HepG2 (cell line): ENCODE results near the gene IFIT1. TPM values are rescaled to one million over a fixed set of nuclear protein-coding genes. Genes with fewer than 3 reads are reported as not detected.

ENCODE experiments used
- ARNTL ChIP-seq: sonication (generic); formaldehyde crosslinking; IDR thresholded peaks from 2 replicates; pipeline ENCODE4 v1.4.0; 2020; ENCODE audit warnings: mild to moderate bottlenecking, missing genetic modification reagents
- FOXA3 ChIP-seq: IDR thresholded peaks from 2 replicates; pipeline ENCODE4 v1.6.1; 2016; ENCODE audit warnings: missing genetic modification reagents, missing compliant biosample characterization
- HNF4A ChIP-seq: sonication (generic); formaldehyde crosslinking; IDR thresholded peaks from 2 replicates; pipeline ENCODE4 v1.4.0; 2020; ENCODE audit warnings: missing genetic modification reagents
- KDM6A ChIP-seq: IDR thresholded peaks from 2 replicates; pipeline ENCODE4 v1.6.1; 2016; ENCODE audit warnings: low read depth
- MED1 ChIP-seq: sonication (generic); formaldehyde crosslinking; IDR thresholded peaks from 2 replicates; pipeline ENCODE4 v1.4.0; 2020; ENCODE audit warnings: missing genetic modification reagents
- MED13 ChIP-seq: sonication (generic); formaldehyde crosslinking; IDR thresholded peaks from 2 replicates; pipeline ENCODE4 v1.5.0; 2020; ENCODE audit warnings: missing genetic modification reagents
- MZF1 ChIP-seq: sonication (generic); formaldehyde crosslinking; IDR thresholded peaks from 2 replicates; pipeline ENCODE4 v1.8.1; 2023; ENCODE audit warnings: mild to moderate bottlenecking, missing genetic modification reagents, borderline replicate concordance
- NR1H2 ChIP-seq: sonication (generic); formaldehyde crosslinking; IDR thresholded peaks from 2 replicates; pipeline ENCODE4 v1.8.1; 2022; ENCODE audit warnings: low read depth, missing genetic modification reagents, borderline replicate concordance
- POGZ ChIP-seq: sonication (generic); formaldehyde crosslinking; IDR thresholded peaks from 2 replicates; pipeline ENCODE4 v1.4.0; 2020; ENCODE audit warnings: mild to moderate bottlenecking, missing genetic modification reagents
- PRPF4 ChIP-seq: fragments of 200-400 bp; formaldehyde crosslinking; IDR thresholded peaks from 2 replicates; pipeline ENCODE4 v1.6.1; 2016; ENCODE audit warnings: low read length, low read depth; ENCODE audit not compliant: poor library complexity, severe bottlenecking
- SNAPC2 ChIP-seq: sonication (generic); formaldehyde crosslinking; IDR thresholded peaks from 2 replicates; pipeline ENCODE4 v1.8.1; 2022; ENCODE audit warnings: mild to moderate bottlenecking, missing genetic modification reagents
- TBP ChIP-seq: sonication (generic); formaldehyde crosslinking; IDR thresholded peaks from 2 replicates; pipeline ENCODE4 v1.5.0; 2020; ENCODE audit warnings: missing genetic modification reagents
- U2AF1 ChIP-seq: fragments of 200-400 bp; formaldehyde crosslinking; optimal IDR thresholded peaks from 2 replicates; pipeline ENCODE3; 2017; ENCODE audit warnings: mild to moderate bottlenecking, low read depth, low read length
- ZFP1 ChIP-seq: IDR thresholded peaks from 2 replicates; pipeline ENCODE4 v1.6.1; 2016
- ZKSCAN1 ChIP-seq: fragments of 150-350 bp; IDR thresholded peaks from 2 replicates; pipeline ENCODE4 v1.6.1; 2014; ENCODE audit warnings: low read length
- ZMYM2 ChIP-seq: sonication (generic); formaldehyde crosslinking; IDR thresholded peaks from 2 replicates; pipeline ENCODE4 v1.8.0; 2022; ENCODE audit warnings: mild to moderate bottlenecking, missing genetic modification reagents
- ZNF367 ChIP-seq: sonication (generic); formaldehyde crosslinking; IDR thresholded peaks from 2 replicates; pipeline ENCODE4 v1.4.0; 2020; ENCODE audit warnings: missing genetic modification reagents, borderline replicate concordance
- ZNF382 ChIP-seq: sonication (generic); formaldehyde crosslinking; IDR thresholded peaks from 2 replicates; pipeline ENCODE4 v1.5.0; 2020; ENCODE audit warnings: missing genetic modification reagents, mild to moderate bottlenecking, borderline replicate concordance
- ZNF557 ChIP-seq: sonication (generic); formaldehyde crosslinking; IDR thresholded peaks from 2 replicates; pipeline ENCODE4 v1.4.0; 2020; ENCODE audit warnings: missing genetic modification reagents
- ZNF589 ChIP-seq: sonication (generic); formaldehyde crosslinking; conservative IDR thresholded peaks from 2 replicates; pipeline ENCODE4 v1.8.0; 2022; ENCODE audit warnings: mild to moderate bottlenecking, moderate library complexity, missing genetic modification reagents
- ZNF607 ChIP-seq: sonication (generic); formaldehyde crosslinking; IDR thresholded peaks from 2 replicates; pipeline ENCODE4 v1.5.1; 2020; ENCODE audit warnings: missing genetic modification reagents, mild to moderate bottlenecking, borderline replicate concordance
- ZNF761 ChIP-seq: sonication (generic); formaldehyde crosslinking; conservative IDR thresholded peaks from 2 replicates; pipeline ENCODE4 v1.4.0; 2020; ENCODE audit warnings: mild to moderate bottlenecking, missing genetic modification reagents
- ZNF780A ChIP-seq: sonication (generic); formaldehyde crosslinking; IDR thresholded peaks from 2 replicates; pipeline ENCODE4 v1.8.0; 2022; ENCODE audit warnings: mild to moderate bottlenecking, missing genetic modification reagents, moderate library complexity
- polyA plus RNA-seq, 8 experiments: library from polyadenylated mRNA; depleted of rRNA in 3 of 8; stranded (reverse) in 7 of 8; unstranded in 1 of 8; fragments of >200 nt; fragmentation: Illumina TruSeq in 4 of 8; extraction: Trizol in 4 of 8; gene quantifications; 2 replicates each; pipeline versions ENCODE4 v1.2.1 to v1.2.3, GENCODE V29; 2011 to 2016; ENCODE audit warnings: low read depth in 4 of 8, missing spikeins in 1 of 8, mixed read lengths in 1 of 8; ENCODE audit not compliant: insufficient read depth in 1 of 8
- total RNA-seq, 5 experiments: library from RNA; depleted of rRNA; stranded (reverse); fragments of >200 nt; fragmentation: Illumina TruSeq; extraction: Trizol; gene quantifications; 2 replicates each; pipeline ENCODE4 v1.2.3, GENCODE V29; 2016; ENCODE audit warnings: low read depth in 1 of 5
- TF ChIP-seq, protein P1 (sequence below): sonication (generic); formaldehyde crosslinking; IDR thresholded peaks from 2 replicates; pipeline ENCODE4 v1.5.0; 2020; ENCODE audit warnings: missing genetic modification reagents
- TF ChIP-seq, protein P2 (sequence below): IDR thresholded peaks from 2 replicates; pipeline ENCODE4 v1.6.1; 2012; ENCODE audit warnings: low read depth, low read length, improper control_type of control experiment
- TF ChIP-seq, protein P3 (sequence below): sonication (generic); formaldehyde crosslinking; IDR thresholded peaks from 2 replicates; pipeline ENCODE4 v1.4.0; 2020; ENCODE audit warnings: missing genetic modification reagents

The IFIT1 gene
- total and polyA plus RNA-seq, 2 of the 13 experiments (the other 11 are each of a cell fraction or from before 2014, with no cell fraction given), result 1.5 to 5.5 TPM

DNA sequence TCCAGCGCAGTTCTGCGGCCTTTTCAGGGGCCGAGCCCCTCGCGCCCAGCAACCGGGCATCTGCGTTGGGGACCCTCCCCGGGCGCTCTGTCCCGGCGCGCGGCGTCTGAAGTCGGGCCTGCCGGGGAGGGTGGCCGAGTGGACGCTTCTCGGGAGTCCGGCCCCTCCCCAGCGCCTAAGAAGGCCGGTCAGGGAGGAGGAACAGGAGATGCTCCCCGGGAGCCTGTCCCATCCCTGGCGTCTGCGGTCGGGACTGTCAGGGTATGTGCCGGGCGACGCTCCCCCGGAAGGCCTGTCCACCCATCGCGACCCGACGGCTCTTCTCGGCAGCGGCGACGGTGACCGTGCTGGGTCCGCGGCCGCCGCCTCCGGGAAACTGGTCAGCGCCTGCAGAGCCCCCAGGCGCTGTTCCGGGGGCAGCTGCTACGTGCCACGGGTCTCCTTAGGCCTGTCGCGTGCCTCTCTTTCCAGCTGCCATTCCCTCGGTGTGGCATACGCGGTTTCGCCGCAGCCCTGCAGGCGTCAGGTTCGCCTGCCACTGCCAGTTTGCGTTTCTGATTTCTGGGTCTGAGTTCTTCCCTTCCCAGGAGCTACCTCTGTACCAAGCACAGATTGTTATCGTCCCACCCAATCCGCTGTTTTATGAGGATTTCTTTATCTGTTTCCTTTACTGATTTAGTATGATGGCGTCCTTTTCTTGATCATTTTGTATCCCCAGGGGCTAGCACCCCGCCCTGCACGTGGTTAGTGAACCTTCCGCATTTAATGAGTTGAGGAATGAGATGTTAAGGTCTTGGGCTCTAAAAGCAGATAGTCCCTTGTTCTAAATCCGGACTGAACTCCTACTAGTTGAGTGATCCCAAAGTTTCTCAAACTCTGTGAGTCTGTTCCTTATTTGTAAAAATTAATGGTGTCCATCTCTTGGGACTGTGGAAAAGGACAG lies 22.7 kb downstream of the IFIT1 start (continued):
- no peak for TF ChIP-seq MZF1 (CRISPR knock-in tag)
- no peak for TF ChIP-seq ZNF557 (CRISPR knock-in tag)
- 0 out of 2 replicates have a peak, but pooled peaks have one; percentile 36 for TF ChIP-seq SNAPC2
- no peak for TF ChIP-seq ZKSCAN1
- TF ChIP-seq PRPF4, result no peak
- no peak for TF ChIP-seq ZNF607 (CRISPR knock-in tag)
- no peak for TF ChIP-seq ZFP1 (CRISPR knock-in tag)
- no peak for TF ChIP-seq MED1 (CRISPR knock-in tag)
- TF ChIP-seq HNF4A, result no peak
- no peak for TF ChIP-seq FOXA3 (CRISPR knock-in tag)
- no peak for TF ChIP-seq TBP (CRISPR knock-in tag)
- no peak for TF ChIP-seq ARNTL (CRISPR knock-in tag)
- TF ChIP-seq KDM6A (CRISPR knock-in tag), result no peak
- no peak for TF ChIP-seq U2AF1
- TF ChIP-seq NR1H2 (CRISPR knock-in tag), result no peak
- no peak for TF ChIP-seq ZNF780A (CRISPR knock-in tag)
- TF ChIP-seq ZNF589 (CRISPR knock-in tag), result no peak
- no peak; the same call in 1 of the 2 replicates for TF ChIP-seq ZNF761 (CRISPR knock-in tag)
- no peak for TF ChIP-seq MED13 (CRISPR knock-in tag)
- no peak for TF ChIP-seq ZNF367 (CRISPR knock-in tag)
- TF ChIP-seq, protein P1, sequence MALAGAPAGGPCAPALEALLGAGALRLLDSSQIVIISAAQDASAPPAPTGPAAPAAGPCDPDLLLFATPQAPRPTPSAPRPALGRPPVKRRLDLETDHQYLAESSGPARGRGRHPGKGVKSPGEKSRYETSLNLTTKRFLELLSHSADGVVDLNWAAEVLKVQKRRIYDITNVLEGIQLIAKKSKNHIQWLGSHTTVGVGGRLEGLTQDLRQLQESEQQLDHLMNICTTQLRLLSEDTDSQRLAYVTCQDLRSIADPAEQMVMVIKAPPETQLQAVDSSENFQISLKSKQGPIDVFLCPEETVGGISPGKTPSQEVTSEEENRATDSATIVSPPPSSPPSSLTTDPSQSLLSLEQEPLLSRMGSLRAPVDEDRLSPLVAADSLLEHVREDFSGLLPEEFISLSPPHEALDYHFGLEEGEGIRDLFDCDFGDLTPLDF (CRISPR knock-in tag), result no peak; the same call in 1 of the 2 replicates
- TF ChIP-seq, protein P2, sequence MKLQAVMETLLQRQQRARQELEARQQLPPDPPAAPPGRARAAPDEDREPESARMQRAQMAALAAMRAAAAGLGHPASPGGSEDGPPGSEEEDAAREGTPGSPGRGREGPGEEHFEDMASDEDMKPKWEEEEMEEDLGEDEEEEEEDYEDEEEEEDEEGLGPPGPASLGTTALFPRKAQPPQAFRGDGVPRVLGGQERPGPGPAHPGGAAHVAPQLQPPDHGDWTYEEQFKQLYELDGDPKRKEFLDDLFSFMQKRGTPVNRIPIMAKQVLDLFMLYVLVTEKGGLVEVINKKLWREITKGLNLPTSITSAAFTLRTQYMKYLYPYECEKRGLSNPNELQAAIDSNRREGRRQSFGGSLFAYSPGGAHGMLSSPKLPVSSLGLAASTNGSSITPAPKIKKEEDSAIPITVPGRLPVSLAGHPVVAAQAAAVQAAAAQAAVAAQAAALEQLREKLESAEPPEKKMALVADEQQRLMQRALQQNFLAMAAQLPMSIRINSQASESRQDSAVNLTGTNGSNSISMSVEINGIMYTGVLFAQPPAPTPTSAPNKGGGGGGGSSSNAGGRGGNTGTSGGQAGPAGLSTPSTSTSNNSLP, result no peak
- TF ChIP-seq POGZ (CRISPR knock-in tag), result peak; percentile 41; the same call in 1 of the 2 replicates
- TF ChIP-seq ZMYM2 (CRISPR knock-in tag), result peak; percentile 91
- TF ChIP-seq ZNF382, result no peak
- TF ChIP-seq, protein P3, sequence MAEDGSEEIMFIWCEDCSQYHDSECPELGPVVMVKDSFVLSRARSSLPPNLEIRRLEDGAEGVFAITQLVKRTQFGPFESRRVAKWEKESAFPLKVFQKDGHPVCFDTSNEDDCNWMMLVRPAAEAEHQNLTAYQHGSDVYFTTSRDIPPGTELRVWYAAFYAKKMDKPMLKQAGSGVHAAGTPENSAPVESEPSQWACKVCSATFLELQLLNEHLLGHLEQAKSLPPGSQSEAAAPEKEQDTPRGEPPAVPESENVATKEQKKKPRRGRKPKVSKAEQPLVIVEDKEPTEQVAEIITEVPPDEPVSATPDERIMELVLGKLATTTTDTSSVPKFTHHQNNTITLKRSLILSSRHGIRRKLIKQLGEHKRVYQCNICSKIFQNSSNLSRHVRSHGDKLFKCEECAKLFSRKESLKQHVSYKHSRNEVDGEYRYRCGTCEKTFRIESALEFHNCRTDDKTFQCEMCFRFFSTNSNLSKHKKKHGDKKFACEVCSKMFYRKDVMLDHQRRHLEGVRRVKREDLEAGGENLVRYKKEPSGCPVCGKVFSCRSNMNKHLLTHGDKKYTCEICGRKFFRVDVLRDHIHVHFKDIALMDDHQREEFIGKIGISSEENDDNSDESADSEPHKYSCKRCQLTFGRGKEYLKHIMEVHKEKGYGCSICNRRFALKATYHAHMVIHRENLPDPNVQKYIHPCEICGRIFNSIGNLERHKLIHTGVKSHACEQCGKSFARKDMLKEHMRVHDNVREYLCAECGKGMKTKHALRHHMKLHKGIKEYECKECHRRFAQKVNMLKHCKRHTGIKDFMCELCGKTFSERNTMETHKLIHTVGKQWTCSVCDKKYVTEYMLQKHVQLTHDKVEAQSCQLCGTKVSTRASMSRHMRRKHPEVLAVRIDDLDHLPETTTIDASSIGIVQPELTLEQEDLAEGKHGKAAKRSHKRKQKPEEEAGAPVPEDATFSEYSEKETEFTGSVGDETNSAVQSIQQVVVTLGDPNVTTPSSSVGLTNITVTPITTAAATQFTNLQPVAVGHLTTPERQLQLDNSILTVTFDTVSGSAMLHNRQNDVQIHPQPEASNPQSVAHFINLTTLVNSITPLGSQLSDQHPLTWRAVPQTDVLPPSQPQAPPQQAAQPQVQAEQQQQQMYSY (CRISPR knock-in tag), result no peak
